Right ventricle myocardium superior (tissue), 1 donor: ENCODE results near the gene CORO2A. TPM values are rescaled to one million over a fixed set of nuclear protein-coding genes. Genes with fewer than 3 reads are reported as not detected.

Experiments used
- ATAC-seq: fragments of 200-7000 bp; cut with Tn5 transposase; one replicate; pipeline ENCODE4 v1.9.1; 2020; ENCODE audit warnings: mild to moderate bottlenecking; ENCODE audit not compliant: poor library complexity
- DNase-seq: peaks from one replicate; pipeline ENCODE4 v3.0.0-alpha.2; 2020
- intact Hi-C: fragments of 100-400 bp; cut with DNase I; formaldehyde crosslinking; loops from one replicate; pipeline ENCODE4 v1.11.2; 2022
- total RNA-seq: library from RNA; stranded (reverse); fragmentation: NEBNext Ultra II Directional; extraction: Animal tissue kit (Norgen Biotek cat#: 25700); gene quantifications from one replicate; pipeline ENCODE4 v1.2.1, GENCODE V29; 2021
- donor health status: DM: no; HTN: yes; CAD: no; lungs with severe emphysema.

The CORO2A gene
- total RNA-seq, 1 donor from 2014 or later = 0.30 TPM

DNA sequence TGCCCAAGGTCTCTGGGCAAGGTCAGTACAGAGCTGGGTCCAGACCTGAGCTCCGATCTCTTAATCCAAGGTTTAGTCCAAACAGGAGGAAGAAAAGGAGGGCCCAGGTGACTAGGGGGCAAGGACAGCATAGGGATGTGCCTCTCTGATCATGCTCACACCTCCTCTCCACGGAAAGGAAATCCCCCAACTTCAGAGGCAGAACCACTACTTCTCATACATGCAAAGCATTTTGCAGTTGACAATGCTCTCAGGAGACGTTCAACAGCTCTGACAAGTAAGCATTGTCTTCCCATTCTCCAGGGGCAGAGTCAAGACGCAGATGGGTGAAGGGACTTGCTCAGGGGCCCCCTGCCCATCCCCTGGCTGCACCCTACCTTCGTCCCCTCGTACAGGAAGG lies 8.7 kb upstream of the CORO2A start:
- intact Hi-C loops = no loop called here
- ATAC-seq (no peak), DNase-seq (no peak)

DNA sequence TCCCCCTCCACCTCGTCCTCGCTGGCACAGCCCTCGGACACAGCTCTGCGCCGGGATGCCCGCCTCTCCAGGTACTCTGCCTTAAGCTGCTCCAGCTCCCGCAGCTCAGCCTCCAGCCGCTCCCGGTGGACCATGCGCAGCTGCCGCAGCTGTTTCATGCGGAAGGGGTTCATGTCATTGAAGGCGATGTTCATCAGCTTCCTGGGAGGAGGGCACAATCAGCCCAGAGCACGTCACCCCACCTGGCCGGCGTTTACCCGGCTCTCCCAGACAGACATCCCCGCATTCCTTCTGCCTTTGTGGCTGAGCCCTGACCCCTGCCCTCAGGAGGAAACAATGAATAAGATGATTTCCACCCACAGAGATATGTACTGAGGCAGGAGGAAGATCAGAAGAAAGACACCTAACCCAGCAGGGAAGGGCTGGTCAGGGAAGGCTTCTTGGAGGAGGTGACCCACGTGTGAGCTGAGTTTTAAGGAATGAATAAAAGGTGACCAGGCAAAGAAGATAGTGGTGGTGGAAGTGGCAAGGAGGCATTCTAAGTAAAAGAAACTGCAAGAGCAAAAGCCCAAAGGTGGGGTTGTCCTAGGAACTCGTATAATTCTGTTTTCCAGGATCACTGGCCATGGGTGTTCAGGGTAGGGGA lies 7.1 kb upstream of the CORO2A start:
- DNase-seq (no peak), ATAC-seq (no peak)
- intact Hi-C loops = no loop called here

DNA sequence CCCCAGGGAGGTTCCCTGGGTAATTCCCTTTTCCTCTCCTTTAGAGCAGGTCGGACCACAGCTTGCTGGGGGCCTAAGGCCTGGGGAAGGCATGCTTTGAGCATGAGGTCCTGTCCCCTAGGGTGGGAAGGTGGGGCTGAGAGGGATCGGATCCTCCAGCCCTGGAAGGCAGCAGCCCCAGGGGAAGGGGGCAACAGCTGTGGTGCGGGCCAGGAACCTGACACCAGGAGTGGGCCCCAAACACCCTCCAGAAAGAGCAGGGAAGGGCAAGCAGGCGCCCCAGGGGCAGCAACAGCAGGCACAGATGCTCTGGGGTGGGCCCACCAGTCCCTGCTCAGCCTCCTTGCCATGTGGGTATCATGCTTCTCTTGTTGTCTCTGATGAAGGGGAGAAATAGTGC lies 3.2 kb upstream of the CORO2A start:
- DNase-seq (no peak), ATAC-seq (no peak)
- intact Hi-C loops = no loop called here

GRCh38 chr9:98193336-98193944 lies 1.0 kb upstream of the CORO2A start:
- ATAC-seq (no peak), DNase-seq (no peak)
- intact Hi-C loops = no loop called here

DNA sequence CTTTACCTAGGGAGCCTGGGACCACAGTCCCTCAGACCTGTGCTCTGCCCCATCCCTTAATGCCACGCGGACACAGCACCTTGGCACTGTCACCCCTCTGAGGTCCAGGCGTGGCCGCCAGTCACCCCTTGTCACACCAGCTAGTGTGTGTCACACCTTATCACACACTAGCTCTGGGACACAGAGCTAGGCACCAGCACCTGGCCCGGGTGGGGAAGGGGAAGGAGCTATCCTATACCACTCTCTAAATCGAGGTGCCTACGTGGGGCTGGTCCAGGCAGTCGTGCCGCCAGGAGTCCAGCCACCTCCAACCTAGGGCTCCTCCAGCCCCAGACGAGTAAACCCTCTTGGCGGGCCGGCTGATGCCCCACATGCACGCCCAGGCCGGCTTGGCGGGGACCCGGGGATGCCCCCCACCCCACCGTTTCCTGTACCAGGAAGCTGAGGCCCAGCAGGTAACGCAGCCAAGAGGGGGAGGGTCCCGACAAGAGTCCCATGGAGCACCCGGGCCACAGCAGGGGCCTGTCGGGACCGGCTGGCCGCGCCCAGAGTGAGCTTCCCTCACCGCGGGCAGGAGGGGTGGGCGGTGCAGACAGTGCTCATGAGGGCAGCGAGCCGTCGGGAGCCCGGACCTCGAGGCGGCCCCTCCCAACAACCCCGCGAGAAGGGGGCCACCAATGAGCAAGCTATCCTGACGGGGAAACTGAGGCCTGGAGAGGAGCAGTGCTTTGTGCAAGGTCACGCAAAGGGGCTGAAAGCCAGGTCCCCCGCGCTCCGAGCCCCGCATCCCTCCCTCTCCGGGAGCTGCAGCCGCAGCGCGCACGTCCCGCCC lies 550 bp downstream of the CORO2A start:
- intact Hi-C loops = no loop called here
- peak; percentile 52 for DNase-seq
- no peak for ATAC-seq

- DNase-seq (no peak), ATAC-seq (no peak)
- intact Hi-C loops = no loop called here
Observed at GRCh38 chr9:98191181-98191608, 1.2 kb downstream of the CORO2A start.

DNA sequence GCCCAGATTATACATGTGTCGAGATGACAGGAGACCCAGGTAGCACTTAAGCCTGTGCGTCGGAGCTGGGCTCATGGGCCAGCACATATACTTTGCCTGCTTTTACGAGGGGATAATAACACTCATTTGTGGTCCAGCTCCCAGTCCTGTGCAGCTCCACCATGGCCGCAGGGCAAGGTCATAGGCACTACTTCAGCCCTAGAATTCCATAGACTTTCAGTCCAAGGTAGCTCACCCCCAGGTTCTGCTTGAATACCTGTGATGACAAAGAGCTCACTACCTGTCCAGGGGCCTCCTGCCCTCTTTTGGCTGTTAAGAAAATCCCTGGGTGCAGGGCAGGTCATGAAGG lies 1.7 kb downstream of the CORO2A start:
- ATAC-seq (no peak), DNase-seq (no peak)
- intact Hi-C loops = no loop called here

- intact Hi-C loops = no loop called here
- DNase-seq (no peak), ATAC-seq (no peak)
Observed at GRCh38 chr9:98189412-98189811, 3.0 kb downstream of the CORO2A start.

DNA sequence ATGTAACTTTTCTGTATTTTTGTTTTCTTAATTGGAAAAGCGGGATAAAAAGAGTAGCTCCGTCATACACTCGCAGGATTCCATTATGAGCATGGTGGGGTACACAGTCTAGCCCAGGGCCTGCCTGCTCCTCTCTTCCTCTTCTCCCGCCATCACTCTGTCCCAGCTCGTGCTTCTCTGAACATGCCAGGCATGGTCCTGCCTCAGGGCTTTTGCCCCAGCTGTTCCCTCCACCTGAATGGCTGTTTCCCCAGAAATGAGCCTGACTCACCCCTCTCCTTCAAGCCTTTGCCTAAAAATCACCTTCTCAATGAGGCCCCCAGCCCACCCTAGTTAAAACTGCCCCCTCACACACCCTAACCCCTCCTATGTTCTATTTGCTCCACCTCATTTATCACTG lies 4.5 kb downstream of the CORO2A start:
- ATAC-seq = no peak
- no peak for DNase-seq
- intact Hi-C loops = no loop called here

DNA sequence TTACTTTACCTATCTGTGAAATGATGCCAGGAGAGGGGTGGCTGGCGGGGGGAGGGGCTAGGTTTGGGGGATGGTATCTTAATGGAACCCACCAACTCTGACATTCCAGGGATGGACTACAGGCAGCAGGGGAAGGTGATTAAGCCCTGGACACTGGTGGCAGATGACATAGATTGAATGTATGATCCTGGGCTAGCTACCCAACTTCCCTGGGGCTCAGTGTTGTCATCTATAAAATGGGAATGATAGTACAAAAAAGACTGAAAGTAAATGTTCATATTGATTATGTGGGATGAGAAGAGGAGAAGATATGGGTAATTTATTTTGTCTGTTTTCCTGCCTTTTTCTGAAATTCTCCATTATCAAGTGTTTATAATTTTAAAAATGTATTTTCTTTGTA lies 6.2 kb downstream of the CORO2A start:
- no peak for ATAC-seq
- intact Hi-C loops = no loop called here
- DNase-seq = no peak

DNA sequence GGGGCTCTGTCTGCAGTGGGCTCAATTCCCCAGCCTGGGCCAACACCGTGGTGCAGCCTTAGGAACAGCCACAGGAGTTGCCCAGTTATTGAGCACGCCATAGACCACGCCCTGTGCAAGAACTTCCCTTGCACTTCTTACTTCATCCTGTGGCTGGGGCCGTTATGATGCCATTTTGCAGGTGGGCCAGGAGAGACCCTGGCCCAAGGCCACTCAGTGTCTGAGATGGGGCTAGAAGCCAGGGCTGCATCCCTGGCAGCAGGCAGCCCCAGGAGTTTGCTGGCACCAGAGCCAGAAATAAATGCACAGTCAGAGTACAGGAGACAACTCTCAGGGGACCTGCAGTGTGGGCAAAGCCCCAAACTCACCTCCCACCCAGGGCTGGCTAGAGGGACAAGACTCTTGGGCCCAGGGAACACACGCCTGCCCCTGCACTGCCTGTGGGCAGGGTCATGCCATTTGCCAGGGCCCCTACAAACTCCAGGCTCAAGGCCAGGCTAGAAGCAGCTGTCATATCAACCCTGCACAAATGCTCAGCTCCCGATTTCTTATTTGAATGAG lies 6.7 kb downstream of the CORO2A start:
- intact Hi-C loops = no loop called here
- no peak for ATAC-seq
- DNase-seq = no peak

- intact Hi-C loops = no loop called here
- no peak for ATAC-seq
- DNase-seq = no peak
Observed at GRCh38 chr9:98185021-98185567, 7.3 kb downstream of the CORO2A start.

DNA sequence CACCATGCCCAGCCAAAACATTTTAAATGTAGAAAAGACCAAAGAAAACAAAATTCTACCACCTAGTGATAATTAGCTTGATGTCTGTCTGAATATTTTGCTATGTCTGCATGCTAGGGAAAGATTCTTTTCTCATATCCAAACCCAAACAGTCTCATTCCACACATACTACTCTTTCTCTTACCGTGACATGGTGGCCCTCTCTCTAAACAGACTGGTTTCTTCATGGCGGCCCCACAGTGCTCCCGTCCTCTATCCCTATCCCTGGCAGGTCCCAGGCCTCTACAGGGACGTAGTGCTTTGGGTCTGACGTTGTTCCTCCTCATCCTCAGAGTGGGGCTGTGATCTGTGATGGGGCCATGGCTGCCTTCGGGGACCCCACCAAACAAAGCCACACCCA lies 8.1 kb downstream of the CORO2A start:
- DNase-seq (no peak), ATAC-seq (no peak)
- intact Hi-C loops = no loop called here

DNA sequence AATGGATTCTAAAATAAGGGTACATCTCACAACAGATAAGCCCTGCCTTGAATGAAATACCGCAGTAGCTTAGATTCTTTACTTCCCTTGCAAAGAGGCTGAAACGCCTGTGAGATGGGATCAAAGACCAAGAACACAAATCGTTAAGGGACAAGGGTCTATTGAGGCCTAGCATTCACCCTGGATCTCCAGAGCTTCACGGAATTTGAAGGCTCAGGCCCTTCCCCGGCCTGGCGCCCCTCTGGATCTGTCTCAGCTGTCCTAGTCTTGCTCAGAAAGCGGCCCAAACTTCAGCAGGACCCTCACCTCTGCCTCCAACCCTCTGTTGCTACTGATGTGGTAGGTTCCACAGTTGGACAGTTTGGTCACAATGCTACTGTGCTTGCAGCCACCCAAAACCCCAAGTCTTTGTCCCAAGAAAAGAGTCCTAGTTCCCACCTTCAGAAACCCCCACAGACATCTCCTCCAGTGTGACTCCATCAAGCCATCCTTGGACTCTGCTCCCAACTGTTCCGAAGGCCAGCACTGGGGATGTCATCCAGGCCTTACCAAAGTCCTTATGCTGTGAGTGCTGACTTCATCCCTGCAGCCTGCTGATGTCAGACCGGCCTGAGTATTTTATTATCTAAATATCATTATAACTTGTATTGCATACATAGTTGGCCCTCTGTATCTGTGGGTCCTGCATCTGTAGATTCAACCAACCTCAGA lies 9.4 kb downstream of the CORO2A start:
- no peak for DNase-seq
- intact Hi-C loops = no loop called here
- no peak for ATAC-seq

DNA sequence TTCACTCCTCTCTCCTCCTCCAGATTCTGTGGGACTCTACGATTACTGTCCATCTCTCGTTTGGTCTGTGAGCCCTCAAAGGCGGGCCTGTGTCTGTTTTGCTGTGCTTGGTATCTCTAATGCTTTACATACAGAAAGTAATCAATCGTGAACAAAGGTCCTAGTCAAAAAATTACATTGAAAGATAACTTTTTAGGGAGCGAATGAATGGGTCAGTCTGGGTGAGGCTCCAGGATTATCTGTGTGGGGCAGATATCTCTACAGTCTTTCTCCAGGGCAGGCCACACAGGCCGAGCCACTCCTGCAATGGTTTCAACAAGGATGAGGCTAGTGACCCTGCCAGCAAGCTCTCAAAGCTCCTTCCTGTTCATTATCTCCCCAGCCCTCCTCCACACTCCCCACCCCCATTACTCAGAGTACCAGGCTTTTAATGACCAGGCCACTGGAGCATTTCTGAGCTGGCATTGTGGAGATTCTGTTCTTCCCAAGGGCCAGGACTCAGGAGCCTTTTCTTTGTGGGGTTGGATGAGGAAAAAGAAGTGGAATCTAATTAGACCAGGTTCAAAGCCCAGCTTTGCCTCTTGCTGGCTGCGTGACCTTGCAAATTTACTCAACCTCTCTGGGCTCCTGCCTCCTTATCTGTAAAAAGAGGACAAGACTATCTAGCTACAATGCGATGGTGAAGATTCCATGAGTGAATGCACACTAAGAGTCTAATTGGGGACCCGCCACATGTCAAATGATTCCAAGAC lies 10.2 kb downstream of the CORO2A start:
- intact Hi-C loops = no loop called here
- ATAC-seq (no peak), DNase-seq (no peak)

DNA sequence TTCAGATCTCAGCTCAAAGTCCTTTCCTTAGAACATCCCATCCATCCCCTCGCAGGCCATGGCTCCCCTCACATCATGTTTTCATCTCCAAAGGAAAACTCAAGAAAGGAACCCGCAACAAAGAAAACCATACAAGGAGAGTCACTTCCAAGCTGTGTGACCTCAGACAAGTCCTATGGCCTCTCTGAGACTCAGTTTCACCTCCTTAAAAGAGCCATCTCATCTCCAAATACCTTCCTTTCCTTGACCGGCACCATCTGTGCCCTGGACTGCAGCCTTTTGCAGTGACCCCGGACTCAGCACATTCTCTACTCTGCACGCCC lies 10.7 kb downstream of the CORO2A start:
- ATAC-seq (no peak), DNase-seq (no peak)
- intact Hi-C loops = no loop called here

- no peak for ATAC-seq
- DNase-seq = no peak
- intact Hi-C loops = no loop called here
Observed at GRCh38 chr9:98180996-98181395, 11.4 kb downstream of the CORO2A start.
